DMS53 (cell line): ENCODE measurements around the gene GID4.
A peak's percentile ranks its signal among the peaks of the same experiment; 100 is the strongest.
"Not testable (repeated sequence)": the region's sequence is repeated elsewhere in the genome, so short reads cannot be mapped to it uniquely, and the experiment has no call there.

Experiments used
- DNase-seq: peaks from one replicate; lab custom pipeline; 2025; lab: John Stamatoyannopoulos, UW

Gene GID4

GRCh38 chr17:18038861-18039534, at the start of gene GID4, which contains the start of gene ATPAF2:
Gene GID4 (plus strand): TSS chr17:18039408. CDS start chr17:18039465, 57 bp downstream.
Gene ATPAF2 (minus strand): TSS chr17:18039168. CDS start chr17:18039013, 155 bp downstream.
- DNase-seq: peak; percentile 99

DNA sequence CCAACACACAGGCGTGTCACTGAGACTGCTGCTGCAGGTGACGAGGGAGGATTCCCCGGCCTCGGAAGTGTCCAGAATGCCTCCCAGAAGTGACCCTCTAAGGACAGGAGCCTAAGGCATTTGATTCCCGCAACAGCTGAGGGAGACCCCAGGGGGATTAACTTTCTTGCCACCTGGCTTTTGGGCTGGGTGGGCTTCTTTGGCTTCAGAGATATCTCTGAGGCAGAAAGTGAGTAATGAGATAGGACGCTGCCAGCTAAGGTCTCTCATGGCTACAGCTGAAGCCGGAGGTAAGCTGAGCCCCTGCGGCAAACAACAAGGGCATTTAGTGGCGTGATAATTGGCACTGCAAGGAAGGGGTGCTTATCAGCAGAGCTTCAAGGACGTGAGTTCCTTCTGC, 49.6 kb upstream of the GID4 start:
- no peak for DNase-seq

DNA sequence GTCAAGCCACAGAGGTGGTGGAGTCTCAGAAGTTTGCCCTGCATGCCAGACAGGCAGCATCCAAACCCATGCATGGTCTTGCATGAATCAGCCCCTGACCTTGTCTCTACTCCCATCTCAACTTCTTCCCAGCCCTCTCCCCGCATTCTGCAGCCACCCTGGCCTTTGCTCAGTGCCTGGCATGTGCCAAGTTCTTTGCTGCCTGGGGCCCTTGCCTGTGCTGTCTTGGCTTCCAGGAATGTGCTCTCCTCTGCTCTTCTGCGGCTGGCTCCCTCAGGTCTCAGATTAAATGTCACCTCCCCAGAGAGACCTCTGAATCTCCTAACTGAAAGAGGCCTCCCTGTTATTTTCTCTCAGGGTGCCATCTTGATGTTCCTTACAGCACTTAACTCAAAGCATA, 48.9 kb upstream of the GID4 start:
- no peak for DNase-seq

DNA sequence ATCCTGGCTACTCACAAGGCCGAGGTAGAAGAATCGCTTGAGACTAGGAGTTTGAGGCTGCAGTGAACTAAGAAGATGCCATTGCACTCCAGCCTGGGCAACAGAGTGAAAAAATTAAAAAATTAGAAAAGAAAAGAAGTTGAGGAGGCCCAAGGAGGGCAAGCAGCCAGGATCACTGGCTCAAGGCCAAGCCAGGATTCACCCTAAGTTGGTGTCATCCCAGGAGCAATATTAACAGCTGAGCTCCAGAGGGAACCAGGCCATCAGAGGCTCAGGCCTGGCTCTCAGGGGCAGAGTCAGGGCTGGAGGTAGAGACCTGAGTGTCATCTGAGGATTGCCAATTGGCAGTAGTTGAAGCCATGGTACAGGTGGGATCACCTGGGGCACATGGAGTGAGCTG, 45.8 kb upstream of the GID4 start:
- no peak for DNase-seq

DNA sequence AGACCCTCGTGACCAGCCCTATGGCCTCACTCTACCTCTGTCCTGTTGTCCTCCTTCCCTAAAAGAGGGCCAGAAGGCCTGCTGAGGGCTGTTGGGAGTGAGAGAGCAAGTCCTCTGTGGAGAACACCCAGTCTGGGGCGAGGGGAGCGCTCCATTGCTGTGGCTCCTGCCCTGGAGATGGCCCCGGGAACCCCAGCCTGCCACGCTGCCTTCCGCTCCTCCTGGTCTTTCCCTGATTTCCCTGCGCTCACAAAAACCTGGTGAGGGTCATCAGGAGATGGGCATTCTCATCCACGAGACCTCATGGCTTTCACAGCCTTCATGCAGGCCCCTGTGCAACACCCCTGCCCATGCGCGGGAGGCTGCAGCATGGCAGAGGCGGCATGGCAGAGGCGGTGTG, 45.4 kb upstream of the GID4 start:
- DNase-seq: no peak

- DNase-seq: no peak
Measured at GRCh38 chr17:17994271-17995069, 44.7 kb upstream of the GID4 start.

DNA sequence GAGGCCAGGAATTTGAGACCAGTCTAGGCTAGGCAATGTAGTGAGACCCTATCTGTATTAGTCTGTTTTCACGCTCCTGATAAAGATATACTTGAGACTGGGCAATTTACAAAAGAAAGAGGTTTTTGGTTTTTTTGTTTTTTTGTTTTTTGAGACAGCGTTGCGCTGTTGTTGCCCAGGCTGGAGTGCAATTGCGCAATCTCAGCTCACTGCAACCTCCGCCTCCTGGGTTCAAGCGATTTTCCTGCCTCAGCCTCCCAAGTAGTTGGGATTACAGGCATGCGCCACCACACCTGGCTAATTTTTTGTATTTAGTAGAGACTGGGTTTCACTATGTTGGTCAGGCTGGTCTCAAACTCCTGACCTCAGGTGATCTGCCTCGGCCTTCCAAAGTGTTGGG, 43.3 kb upstream of the GID4 start:
- not testable (repeated sequence) for DNase-seq

DNA sequence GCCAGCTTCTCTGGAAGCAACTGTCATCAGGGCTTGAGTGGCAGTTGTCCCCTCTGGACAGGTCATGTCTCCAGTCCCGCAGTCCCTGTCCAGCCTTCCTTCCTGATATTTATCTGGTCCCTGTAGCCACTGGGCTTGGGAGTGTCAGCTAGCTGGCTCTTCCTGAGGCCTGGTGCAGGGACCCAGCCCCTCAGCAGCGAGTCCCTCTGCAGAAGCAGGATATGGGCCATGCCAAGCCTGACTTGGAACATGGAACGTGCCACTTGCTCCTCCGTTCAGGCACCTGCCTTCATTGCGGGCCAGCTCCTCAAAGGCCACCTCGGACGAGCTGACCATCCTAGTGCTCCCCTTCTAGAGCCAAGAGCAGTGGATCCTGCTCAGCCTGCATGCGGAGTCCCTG, 40.3 kb upstream of the GID4 start:
- DNase-seq: no peak

DNA sequence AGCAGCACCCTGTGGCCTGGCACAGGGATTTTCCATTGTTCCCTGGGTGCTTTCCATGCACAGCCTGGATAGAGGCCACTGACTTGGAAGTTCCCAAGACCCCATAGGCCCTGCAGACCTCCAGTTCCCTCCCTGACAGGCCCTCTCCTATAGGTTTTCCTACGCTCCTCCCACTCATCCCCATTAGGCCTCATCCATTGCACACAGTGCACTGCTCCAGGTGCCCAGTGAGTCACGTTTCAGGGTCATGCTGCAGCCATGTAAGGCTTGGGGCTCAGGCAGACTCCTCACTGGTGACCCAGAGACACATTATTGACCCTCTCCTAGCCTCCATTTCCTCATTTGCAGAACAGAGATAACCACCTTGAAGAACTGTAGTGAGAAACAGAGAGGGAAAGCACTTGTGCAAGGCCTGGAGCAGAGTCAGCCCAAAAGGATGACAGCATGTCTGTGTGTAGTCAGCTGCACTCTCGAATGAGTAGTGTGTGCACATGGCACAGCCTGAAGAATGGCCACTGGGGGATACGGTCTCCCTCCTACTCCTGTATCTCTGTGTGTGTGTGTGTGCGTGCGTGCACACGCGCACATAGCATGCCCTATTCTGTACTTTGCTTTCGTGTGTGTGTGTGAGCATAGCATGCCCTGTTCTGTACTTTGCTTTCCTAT, 39.7 kb upstream of the GID4 start:
- DNase-seq: peak; percentile 22

- no peak for DNase-seq
Measured at GRCh38 chr17:18000030-18000408, 39.2 kb upstream of the GID4 start.

DNA sequence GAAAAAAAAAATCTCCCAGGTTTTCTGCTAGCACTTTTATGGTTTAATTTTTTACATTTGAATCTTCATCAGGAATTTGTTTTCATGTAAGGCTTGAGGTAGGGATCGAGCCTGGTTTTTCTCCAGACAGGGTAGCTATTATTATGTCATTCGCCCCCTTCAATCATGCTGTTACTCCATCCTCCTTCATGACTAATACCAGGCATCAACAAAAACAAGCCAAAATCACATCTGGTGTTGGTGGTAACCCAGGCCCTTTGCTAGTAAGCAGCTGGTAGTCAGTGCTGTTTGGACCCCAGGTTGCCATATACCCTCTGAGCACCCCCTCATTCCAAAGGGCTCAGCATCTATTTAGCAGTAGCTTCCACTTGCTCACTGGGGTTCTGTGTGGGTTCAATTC, 37.0 kb upstream of the GID4 start:
- no peak for DNase-seq

GRCh38 chr17:18004345-18004744, 34.9 kb upstream of the GID4 start:
- no peak for DNase-seq

DNA sequence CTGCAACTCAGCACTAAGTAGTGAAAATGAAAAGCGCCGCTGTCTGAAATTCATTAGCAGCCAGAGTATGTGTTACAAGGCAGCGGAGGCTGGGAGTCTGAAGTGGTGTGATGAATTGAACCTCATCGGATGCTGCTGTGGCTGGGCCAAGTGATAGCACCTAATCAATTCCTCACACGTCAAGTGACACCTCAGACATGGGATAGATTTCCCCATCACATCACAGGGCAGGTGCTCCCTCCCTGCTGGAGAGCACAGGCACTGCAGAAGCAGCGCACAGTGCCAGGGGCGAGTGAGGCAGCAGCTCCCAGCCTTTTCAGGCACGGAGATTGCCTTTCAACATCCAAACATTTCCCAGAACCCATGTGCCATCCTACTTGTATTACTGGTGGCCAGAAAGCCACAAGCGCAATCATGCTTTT, 34.3 kb upstream of the GID4 start:
- no peak for DNase-seq

- DNase-seq: no peak
Measured at GRCh38 chr17:18005496-18005895, 33.7 kb upstream of the GID4 start.

GRCh38 chr17:18006495-18007239, 32.5 kb upstream of the GID4 start:
- no peak for DNase-seq

- no peak for DNase-seq
Measured at GRCh38 chr17:18008496-18009268, 30.5 kb upstream of the GID4 start.

GRCh38 chr17:18009609-18010420, 29.4 kb upstream of the GID4 start:
- DNase-seq: no peak

GRCh38 chr17:18011286-18011685, 27.9 kb upstream of the GID4 start:
- DNase-seq: no peak

DNA sequence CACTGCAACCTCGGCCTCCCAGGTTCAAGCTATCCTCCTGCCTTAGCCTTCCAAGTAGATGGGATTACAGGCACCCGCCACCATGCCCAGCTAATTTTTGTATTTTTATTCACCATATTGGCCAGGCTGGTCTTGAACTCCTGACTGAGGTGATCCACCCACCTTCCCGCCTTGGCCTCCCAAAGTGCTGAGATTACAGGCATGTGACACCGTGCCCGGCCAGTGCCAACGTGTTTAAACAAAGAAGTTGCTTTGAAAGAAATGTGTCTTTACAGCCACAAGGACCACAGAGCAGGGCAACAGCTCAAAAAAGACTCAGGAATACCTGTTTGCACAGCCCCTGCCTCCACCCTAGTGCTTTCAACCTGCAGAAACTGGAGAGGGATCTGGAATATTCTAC, 25.2 kb upstream of the GID4 start:
- DNase-seq: no peak

DNA sequence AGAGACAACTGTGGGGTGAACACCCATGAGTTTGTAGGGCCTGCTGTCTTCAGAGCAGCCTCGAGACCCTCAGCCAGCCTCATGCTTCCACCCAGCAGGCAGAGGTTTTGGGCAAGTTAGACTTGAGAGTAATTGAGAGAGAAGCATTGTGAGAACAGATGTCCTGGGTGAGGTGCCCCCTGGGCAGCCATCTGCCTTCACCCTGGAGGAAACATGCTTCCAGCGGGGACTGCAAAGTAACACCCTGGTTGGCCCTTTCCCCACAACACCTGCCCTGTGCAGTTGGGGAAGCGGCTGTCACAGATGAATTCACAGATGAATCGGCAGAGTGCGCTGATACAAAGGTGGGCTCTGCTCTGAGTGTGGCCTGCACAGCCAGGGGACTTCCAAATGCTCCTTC, 23.6 kb upstream of the GID4 start:
- no peak for DNase-seq

- no peak for DNase-seq
Measured at GRCh38 chr17:18016426-18016825, 22.8 kb upstream of the GID4 start.
